Activated CD4-positive, alpha-beta T cell treated with anti-CD3 and anti-CD28 coated beads, Interleukin-2, amount 10 ng/mL, durations not matched to agents 7 days and 5 days (primary cell): Measurements from ENCODE around the gene FAM83G. TPM values are rescaled to one million over a fixed set of nuclear protein-coding genes. Genes with fewer than 3 reads are reported as not detected.

Source experiments
- CTCF ChIA-PET: fragments of 350-600 bp; sonication (Branson Sonifier 250); formaldehyde crosslinking; loops from one replicate; lab custom pipeline; 2021; ENCODE audit warnings: antibody characterized with exemption; lab: Charles Lee
- POLR2A ChIA-PET: fragments of 350-600 bp; sonication (Branson Sonifier 250); formaldehyde crosslinking; loops from one replicate; lab custom pipeline; 2021; ENCODE audit warnings: antibody characterized with exemption; lab: Charles Lee
- DNase-seq: peaks from one replicate; pipeline ENCODE4 v3.0.0-alpha.2; 2020
- H3K27ac Mint-ChIP-seq: one replicate; pipeline ENCODE4 v1.8.0; 2021; ENCODE audit warnings: mild to moderate bottlenecking, moderate library complexity, mixed read lengths
- H3K27me3 Mint-ChIP-seq: one replicate; pipeline ENCODE4 v1.8.0; 2021; ENCODE audit warnings: mixed read lengths
- H3K36me3 Mint-ChIP-seq: one replicate; pipeline ENCODE4 v1.8.0; 2021; ENCODE audit warnings: low read depth, mixed read lengths
- H3K4me1 Mint-ChIP-seq: one replicate; pipeline ENCODE4 v1.8.0; 2021; ENCODE audit warnings: mixed read lengths
- H3K4me3 Mint-ChIP-seq: one replicate; pipeline ENCODE4 v1.8.0; 2021; ENCODE audit warnings: mild to moderate bottlenecking, moderate library complexity, mixed read lengths
- H3K9me3 Mint-ChIP-seq: one replicate; pipeline ENCODE4 v1.8.0; 2021; ENCODE audit warnings: mixed read lengths
- total RNA-seq, 2 experiments: library from RNA; stranded (reverse); gene quantifications; one replicate each; pipeline ENCODE4 v1.2.3, GENCODE V29; 2021

FAM83G gene
- total RNA-seq, 2 experiments from 2014 or later: 7.1 to 9.1 TPM

DNA sequence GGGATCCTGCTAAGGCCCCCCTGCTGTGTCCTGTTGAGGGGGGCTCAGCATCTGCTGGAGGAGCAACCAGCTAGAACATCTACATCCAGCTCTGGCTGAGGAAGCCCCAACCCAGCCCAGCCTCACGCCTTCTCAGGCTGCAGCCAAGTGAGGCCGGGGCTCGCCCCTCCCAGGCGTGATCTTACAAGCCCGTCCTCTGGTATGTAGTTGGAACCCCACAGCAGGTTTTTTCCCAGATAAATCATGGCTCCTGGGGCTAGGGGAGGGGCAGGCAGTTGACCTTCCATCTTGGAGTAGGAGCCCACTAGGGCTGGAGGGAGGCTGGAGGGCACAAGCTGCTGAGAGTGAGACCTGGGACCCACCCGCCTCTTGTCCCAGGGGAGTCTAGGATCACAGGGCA, 4.7 kb downstream of the FAM83G start:
- H3K4me3 Mint-ChIP-seq: no peak overlapping the region

GRCh38 chr17:18999394-18999793, 5.2 kb downstream of the FAM83G start:
- H3K36me3 Mint-ChIP-seq: peaks cover 18% of the 10 kb centered on the region
- ChIA-PET POLR2A (no interaction called here), CTCF (interaction anchor here (3.2 kb wide), 1 partner anchor 39 kb away, joined by 12 read pairs; no protein-coding TSS in a partner anchor)
- no peak for DNase-seq
- H3K4me3 Mint-ChIP-seq: no peak overlapping the region
- no peak overlapping the region for H3K27ac Mint-ChIP-seq
- peaks cover 13% of the 10 kb centered on the region for H3K9me3 Mint-ChIP-seq
- H3K4me1 Mint-ChIP-seq: peaks cover 28% of the 10 kb centered on the region
- no peaks in the 10 kb centered on the region for H3K27me3 Mint-ChIP-seq

More for the DNA sequence above, 4.7 kb downstream of the FAM83G start:
- Mint-ChIP-seq H3K36me3 (peaks cover 16% of the 10 kb centered on the region), H3K27me3 (no peaks in the 10 kb centered on the region), H3K27ac (no peak overlapping the region), H3K9me3 (peaks cover 11% of the 10 kb centered on the region), H3K4me1 (peaks cover 31% of the 10 kb centered on the region)
- ChIA-PET CTCF (no interaction called here), POLR2A (no interaction called here)
- DNase-seq: no peak

- no peak for DNase-seq
- Mint-ChIP-seq H3K4me1 (peaks cover 30% of the 10 kb centered on the region), H3K36me3 (peaks cover 18% of the 10 kb centered on the region), H3K27ac (no peak overlapping the region), H3K4me3 (no peak overlapping the region), H3K9me3 (peaks cover 13% of the 10 kb centered on the region), H3K27me3 (no peaks in the 10 kb centered on the region)
- CTCF ChIA-PET: interaction anchor here (0.6 to 3.2 kb wide), 4 partner anchors 8 to 37 kb away, joined by 3 to 13 read pairs (median 8); no protein-coding TSS in a partner anchor
- POLR2A ChIA-PET: no interaction called here
Measured at GRCh38 chr17:18997650-18998196, 6.8 kb downstream of the FAM83G start.

DNA sequence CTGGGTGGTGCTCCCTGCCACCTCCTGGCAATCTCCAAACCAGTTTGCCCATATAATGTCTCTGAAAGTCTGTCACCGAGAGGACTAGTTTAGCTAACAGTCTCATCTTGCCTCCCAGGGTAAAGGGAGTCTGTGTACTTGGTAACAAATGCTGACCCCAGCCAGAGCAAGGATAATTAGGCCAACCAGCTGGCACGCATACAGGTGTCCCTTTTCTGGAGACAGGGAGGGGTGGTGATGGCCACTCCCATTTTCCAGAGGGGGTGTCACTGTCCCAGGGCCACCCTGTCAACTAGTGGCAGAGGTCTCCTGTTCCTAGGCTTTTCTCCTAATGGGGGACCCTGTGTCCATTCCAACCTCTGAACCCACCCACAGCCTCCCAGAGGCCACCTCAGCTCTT, 8.1 kb downstream of the FAM83G start:
- H3K27ac Mint-ChIP-seq: no peak overlapping the region
- no peak overlapping the region for H3K4me3 Mint-ChIP-seq
- peaks cover 13% of the 10 kb centered on the region for H3K9me3 Mint-ChIP-seq
- H3K36me3 Mint-ChIP-seq: peaks cover 16% of the 10 kb centered on the region
- no peaks in the 10 kb centered on the region for H3K27me3 Mint-ChIP-seq
- peaks cover 25% of the 10 kb centered on the region for H3K4me1 Mint-ChIP-seq
- CTCF ChIA-PET: interaction anchor here (0.6 to 3.2 kb wide), 4 partner anchors 11 to 47 kb away, joined by 3 to 13 read pairs (median 8); no protein-coding TSS in a partner anchor
- POLR2A ChIA-PET: no interaction called here
- DNase-seq: no peak

DNA sequence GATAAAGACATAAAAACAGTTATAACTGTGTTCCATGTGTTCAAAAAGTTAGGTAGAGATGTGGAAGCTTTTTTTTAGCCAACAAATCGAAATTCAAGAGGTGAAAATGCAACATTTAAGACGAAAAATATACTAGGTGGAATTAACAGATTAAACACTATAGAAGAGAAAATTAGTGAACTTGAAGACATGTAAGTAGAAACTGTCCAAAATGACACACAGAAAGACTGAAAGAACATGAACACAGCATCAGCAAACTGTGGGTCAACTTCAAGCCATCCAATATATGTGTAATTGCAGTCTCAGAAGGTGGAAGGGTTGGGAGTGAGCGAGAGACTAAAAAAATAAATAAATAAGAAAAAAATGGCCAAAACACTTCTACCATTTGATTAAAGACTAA, 9.3 kb downstream of the FAM83G start:
- ChIA-PET CTCF (interaction anchor here (2.0 kb wide), 1 partner anchor 7 kb away, joined by 5 read pairs; no protein-coding TSS in a partner anchor), POLR2A (no interaction called here)
- Mint-ChIP-seq H3K4me3 (no peak overlapping the region), H3K9me3 (peaks cover 13% of the 10 kb centered on the region), H3K27ac (no peak overlapping the region), H3K27me3 (no peaks in the 10 kb centered on the region), H3K4me1 (peaks cover 20% of the 10 kb centered on the region), H3K36me3 (peaks cover 16% of the 10 kb centered on the region)
- DNase-seq: no peak

- H3K36me3 Mint-ChIP-seq: peaks cover 16% of the 10 kb centered on the region
Measured at GRCh38 chr17:18994631-18995030, 9.9 kb downstream of the FAM83G start.

DNA sequence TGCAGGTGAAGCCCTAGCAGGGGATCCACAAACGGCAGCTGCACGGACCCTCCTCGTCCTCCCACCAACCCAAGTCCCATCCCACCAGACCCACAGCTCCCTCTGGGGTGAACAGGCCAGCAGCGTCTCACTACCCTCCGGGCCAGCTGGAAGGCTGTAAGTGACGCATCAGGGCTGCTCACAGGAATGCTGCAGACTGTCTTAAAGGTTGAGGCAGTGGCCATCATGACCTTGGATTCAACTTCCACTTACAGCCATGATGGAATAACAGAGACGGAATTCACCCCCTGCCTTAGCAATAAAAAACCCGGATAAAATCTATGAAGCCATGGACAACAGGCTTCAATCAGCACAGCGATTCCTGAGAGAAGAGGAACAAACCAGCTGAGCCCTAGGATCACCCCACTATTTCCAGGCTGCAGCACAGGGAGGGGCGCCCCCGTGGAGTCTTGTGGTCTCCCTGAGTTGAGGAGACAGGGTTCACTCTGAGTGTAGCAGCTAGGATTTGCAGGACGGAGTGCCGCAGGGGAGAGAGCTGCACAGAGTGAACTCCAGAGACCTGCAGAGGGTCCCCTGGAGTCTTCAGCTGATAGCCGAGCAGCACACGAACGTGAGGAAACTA, 10.5 kb downstream of the FAM83G start:
- peaks cover 13% of the 10 kb centered on the region for H3K9me3 Mint-ChIP-seq
- H3K4me1 Mint-ChIP-seq: peaks cover 20% of the 10 kb centered on the region
- no peaks in the 10 kb centered on the region for H3K27me3 Mint-ChIP-seq
- H3K4me3 Mint-ChIP-seq: no peak overlapping the region
- no peak overlapping the region for H3K27ac Mint-ChIP-seq
- H3K36me3 Mint-ChIP-seq: peaks cover 16% of the 10 kb centered on the region
- no peak for DNase-seq
- CTCF ChIA-PET: interaction anchor here (2.0 kb wide), 1 partner anchor 9 kb away, joined by 5 read pairs; no protein-coding TSS in a partner anchor
- POLR2A ChIA-PET: no interaction called here

More at GRCh38 chr17:18994631-18995030, 9.9 kb downstream of the FAM83G start:
- peaks cover 20% of the 10 kb centered on the region for H3K4me1 Mint-ChIP-seq
- H3K9me3 Mint-ChIP-seq: peaks cover 13% of the 10 kb centered on the region
- ChIA-PET CTCF (interaction anchor here (2.0 kb wide), 1 partner anchor 8 kb away, joined by 5 read pairs; no protein-coding TSS in a partner anchor), POLR2A (no interaction called here)
- H3K4me3 Mint-ChIP-seq: no peak overlapping the region
- H3K27me3 Mint-ChIP-seq: no peaks in the 10 kb centered on the region
- no peak for DNase-seq
- no peak overlapping the region for H3K27ac Mint-ChIP-seq

DNA sequence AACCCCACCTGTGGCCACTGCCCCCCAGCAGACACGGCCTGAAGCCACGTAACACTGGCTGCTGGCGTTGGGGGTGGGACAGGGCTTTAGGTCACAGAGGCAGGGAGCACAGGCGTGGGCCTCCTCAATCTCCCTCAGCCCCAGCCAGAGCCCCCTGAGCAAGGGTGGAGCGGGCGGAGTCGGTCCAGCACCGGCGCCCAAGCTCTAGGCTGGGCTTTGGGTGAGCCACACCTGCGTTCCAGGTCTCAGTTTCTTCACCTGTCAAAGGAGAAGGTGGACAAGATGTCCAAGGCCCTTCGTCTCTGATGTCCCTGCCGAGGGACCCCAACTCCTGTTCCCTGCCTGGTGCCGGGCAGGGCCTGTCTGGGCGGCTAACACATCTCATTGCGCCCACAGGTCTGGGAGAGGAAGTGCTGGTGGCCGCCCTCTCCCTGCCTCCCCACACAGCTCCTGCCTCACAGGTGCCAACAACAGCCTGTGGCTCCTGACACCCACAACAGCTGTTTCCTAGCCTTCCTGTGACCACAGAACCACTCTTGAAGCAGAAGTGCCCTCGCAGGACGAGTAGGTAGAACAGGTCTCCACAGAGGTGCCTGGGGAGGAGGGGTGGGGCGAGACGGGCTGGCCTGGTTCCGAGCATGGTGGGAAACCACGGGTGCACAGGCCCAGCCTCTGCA, 12.0 kb downstream of the FAM83G start:
- no peaks in the 10 kb centered on the region for H3K27me3 Mint-ChIP-seq
- no peak overlapping the region for H3K4me3 Mint-ChIP-seq
- peaks cover 20% of the 10 kb centered on the region for H3K4me1 Mint-ChIP-seq
- peak; percentile 66 for DNase-seq
- POLR2A ChIA-PET: no interaction called here
- H3K9me3 Mint-ChIP-seq: peaks cover 13% of the 10 kb centered on the region
- H3K36me3 Mint-ChIP-seq: peaks cover 16% of the 10 kb centered on the region
- peak overlapping the region; percentile 50 for H3K27ac Mint-ChIP-seq
- CTCF ChIA-PET: interaction anchor here (2.0 kb wide), 1 partner anchor 11 kb away, joined by 7 read pairs; the partner anchor contains the start of gene FAM83G

DNA sequence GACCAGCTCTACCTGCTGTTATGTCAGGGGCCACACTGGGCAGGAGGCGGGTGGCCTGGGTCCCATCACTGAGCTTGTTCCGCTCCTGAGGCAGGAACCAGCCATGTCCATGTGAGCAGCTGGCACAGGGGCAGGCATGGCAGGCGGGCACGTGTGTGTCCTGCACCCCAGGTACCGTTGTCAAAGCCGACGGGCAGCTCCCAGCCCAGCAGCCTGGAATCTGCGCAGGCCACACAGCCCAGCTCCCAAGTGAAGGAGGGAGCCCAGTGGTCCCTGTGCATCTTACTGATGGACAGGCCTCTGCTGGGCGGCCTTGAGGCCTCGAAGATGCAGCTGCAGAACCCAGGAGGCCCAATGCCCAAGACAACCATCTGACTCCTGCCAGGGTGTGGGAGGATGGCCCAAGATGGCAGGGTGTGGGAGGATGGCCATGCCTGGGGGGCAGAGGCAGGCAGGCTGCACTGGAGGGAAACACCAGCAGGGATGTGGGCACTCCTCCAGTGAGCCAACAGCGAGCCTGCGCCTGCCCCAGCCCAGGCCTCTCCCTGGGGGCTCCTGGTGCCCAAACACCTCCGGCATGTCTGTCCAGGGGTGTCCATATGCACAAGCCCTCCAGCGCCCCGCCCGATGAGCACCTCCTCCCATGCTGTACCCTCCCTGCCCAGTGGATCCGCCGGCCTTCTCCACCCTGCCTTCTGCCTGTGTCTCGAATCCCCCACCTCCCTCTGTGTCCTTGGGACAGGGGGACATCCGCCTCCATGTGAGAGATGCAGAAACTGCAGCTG, 12.8 kb downstream of the FAM83G start:
- ChIA-PET POLR2A (no interaction called here), CTCF (interaction anchor here (0.6 to 2.8 kb wide), 5 partner anchors 12 to 795 kb away, joined by 3 to 8 read pairs (median 4); partner anchors contain the start of gene FAM83G)
- no peak for DNase-seq
- H3K27ac Mint-ChIP-seq: no peak overlapping the region
- H3K9me3 Mint-ChIP-seq: peaks cover 13% of the 10 kb centered on the region
- peaks cover 29% of the 10 kb centered on the region for H3K4me1 Mint-ChIP-seq
- peaks cover 18% of the 10 kb centered on the region for H3K36me3 Mint-ChIP-seq
- H3K27me3 Mint-ChIP-seq: no peaks in the 10 kb centered on the region
- no peak overlapping the region for H3K4me3 Mint-ChIP-seq

DNA sequence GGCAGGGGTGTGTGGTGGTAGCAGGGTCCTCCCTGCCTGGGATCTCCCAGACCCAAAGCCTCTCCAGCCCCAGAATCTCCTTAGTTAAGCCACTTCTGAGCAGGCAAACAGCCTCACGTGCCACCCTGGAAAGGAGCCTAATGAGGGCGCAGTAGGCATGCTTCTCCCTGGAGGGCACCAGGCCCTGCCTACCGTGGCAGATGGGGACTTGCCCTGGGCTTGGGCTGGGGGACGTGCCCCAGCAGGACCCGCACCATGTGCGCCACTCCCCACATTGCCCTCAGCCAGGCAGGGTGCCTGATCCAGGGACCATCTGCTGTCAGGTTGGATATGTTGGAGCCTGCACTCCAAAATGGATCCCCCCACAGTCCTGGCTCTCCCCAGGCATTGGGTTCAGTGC, 14.2 kb downstream of the FAM83G start:
- CTCF ChIA-PET: interaction anchor here (1.2 to 2.8 kb wide), 3 partner anchors 14 to 29 kb away, joined by 3 to 8 read pairs (median 7); partner anchors contain the start of gene FAM83G
- POLR2A ChIA-PET: no interaction called here
- DNase-seq: no peak
- Mint-ChIP-seq H3K27ac (no peak overlapping the region), H3K4me1 (peaks cover 33% of the 10 kb centered on the region), H3K9me3 (peaks cover 6% of the 10 kb centered on the region), H3K36me3 (peaks cover 10% of the 10 kb centered on the region), H3K27me3 (no peaks in the 10 kb centered on the region), H3K4me3 (no peak overlapping the region)

DNA sequence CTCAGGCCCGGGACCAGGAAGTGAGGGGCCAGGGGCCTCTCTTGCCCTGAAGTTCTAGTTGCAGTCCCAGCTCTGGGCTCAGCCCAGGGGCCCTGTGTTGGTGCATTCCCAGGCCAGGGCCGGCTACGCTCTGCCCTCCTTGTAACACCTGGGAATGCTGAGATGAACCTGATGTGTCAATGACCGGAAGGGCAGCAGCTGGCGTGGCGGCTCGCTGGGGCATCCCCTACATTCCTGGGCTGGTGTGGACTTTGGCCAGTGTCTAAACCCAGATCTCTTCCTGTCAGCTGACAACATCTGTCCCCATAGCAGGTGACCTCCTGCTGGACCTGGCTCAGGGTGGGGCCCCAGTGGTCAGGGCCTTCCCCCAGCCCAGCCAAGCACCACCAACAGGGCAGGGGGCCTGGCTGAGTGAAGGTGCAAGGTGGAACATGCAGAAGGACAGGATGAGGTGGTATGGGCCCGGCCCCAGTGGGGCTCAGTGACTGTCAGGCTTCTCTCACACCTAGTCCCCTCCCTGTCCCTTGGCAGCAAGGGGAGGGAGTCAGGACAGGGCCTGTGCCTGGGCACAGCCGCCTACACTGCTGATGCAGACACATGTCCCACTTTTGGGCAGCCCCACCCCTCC, 15.9 kb downstream of the FAM83G start:
- no peak overlapping the region for H3K4me3 Mint-ChIP-seq
- no peaks in the 10 kb centered on the region for H3K9me3 Mint-ChIP-seq
- no peak for DNase-seq
- POLR2A ChIA-PET: no interaction called here
- H3K27me3 Mint-ChIP-seq: no peaks in the 10 kb centered on the region
- no peak overlapping the region for H3K27ac Mint-ChIP-seq
- peaks cover 30% of the 10 kb centered on the region for H3K4me1 Mint-ChIP-seq
- peaks cover 3% of the 10 kb centered on the region for H3K36me3 Mint-ChIP-seq
- CTCF ChIA-PET: interaction anchor here (1.1 kb wide), 1 partner anchor 28 kb away, joined by 3 read pairs; no protein-coding TSS in a partner anchor
